H1 (cell line): ENCODE data around the gene SLC35F3. TPM values are rescaled to one million over a fixed set of nuclear protein-coding genes. Genes with fewer than 3 reads are reported as not detected.

Source experiments
- CTCF ChIA-PET: fragments of 300-600 bp; sonication (Branson Sonifier 250); formaldehyde crosslinking; loops from one replicate; lab custom pipeline; 2021; ENCODE audit not compliant: partially characterized antibody; lab: Charles Lee
- POLR2A ChIA-PET: fragments of 300-600 bp; sonication (Branson Sonifier 250); formaldehyde crosslinking; loops from one replicate; lab custom pipeline; 2021; ENCODE audit warnings: inconsistent platforms; ENCODE audit not compliant: partially characterized antibody; lab: Charles Lee
- DNase-seq, 2 experiments: peaks; one replicate each; pipeline versions ENCODE4 v3.0.0 to v3.0.0-alpha.2; 2010 to 2022; ENCODE audit warnings: low spot score in 2 of 2, low read depth in 1 of 2, mixed read lengths in 1 of 2
- FAIRE-seq: peaks from 2 replicates; lab custom pipeline; 2011; peaks lifted over from hg19 to GRCh38; lab: Jason Lieb, UNC
- H2AFZ ChIP-seq: 2 replicates; pipeline ENCODE4 v1.8.1; 2012; ENCODE audit warnings: low read length, inconsistent platforms
- H2AK5ac ChIP-seq: 2 replicates; pipeline ENCODE4 v1.6.1; 2013; ENCODE audit warnings: low read depth, low read length
- H2BK120ac ChIP-seq: replicated peaks from 2 replicates; pipeline ENCODE3; 2013; ENCODE audit warnings: low read depth, low read length, inconsistent platforms
- H2BK12ac ChIP-seq: 2 replicates; pipeline ENCODE4 v1.6.1; 2013; ENCODE audit warnings: low read depth, low read length
- H2BK15ac ChIP-seq: 2 replicates; pipeline ENCODE4 v1.6.1; 2013; ENCODE audit warnings: low read length
- H2BK20ac ChIP-seq: 2 replicates; pipeline ENCODE4 v1.6.1; 2013; ENCODE audit warnings: low read length
- H2BK5ac ChIP-seq: 2 replicates; pipeline ENCODE4 v1.6.1; 2013; ENCODE audit warnings: low read depth, low read length
- H3K14ac ChIP-seq: 2 replicates; pipeline ENCODE4 v1.6.1; 2013; ENCODE audit warnings: inconsistent platforms; ENCODE audit not compliant: insufficient read length
- H3K18ac ChIP-seq: 2 replicates; pipeline ENCODE4 v1.6.1; 2013; ENCODE audit warnings: low read length; ENCODE audit errors: extremely low read depth
- H3K23ac ChIP-seq: 2 replicates; pipeline ENCODE4 v1.6.1; 2013; ENCODE audit warnings: inconsistent platforms; ENCODE audit not compliant: insufficient read length
- H3K23me2 ChIP-seq: 2 replicates; pipeline ENCODE4 v1.6.1; 2013; ENCODE audit warnings: low read depth, low read length
- H3K27ac ChIP-seq: 2 replicates; pipeline ENCODE4 v1.6.1; 2011; ENCODE audit warnings: low read depth, low read length, inconsistent platforms
- H3K27me3 ChIP-seq, 4 experiments: replicated peaks in 1 of 4; 1 replicate in 1 of 4; 2 replicates in 3 of 4; pipeline versions ENCODE4 v1.6.1 to v1.8.1; 2011 to 2013; ENCODE audit warnings: low read length in 3 of 4, mild to moderate bottlenecking in 3 of 4, inconsistent platforms in 2 of 4, mixed read lengths in 2 of 4, moderate library complexity in 1 of 4; ENCODE audit not compliant: control insufficient read depth in 3 of 4, insufficient read depth in 3 of 4; ENCODE audit errors: extremely low read depth in 1 of 4
- H3K36me3 ChIP-seq, 4 experiments: 2 replicates each; pipeline versions ENCODE4 v1.6.1 to v1.8.1; 2011 to 2013; ENCODE audit warnings: mild to moderate bottlenecking in 4 of 4, low read length in 3 of 4, moderate library complexity in 2 of 4, control low read depth in 1 of 4, inconsistent platforms in 1 of 4; ENCODE audit not compliant: insufficient read depth in 4 of 4, control insufficient read depth in 2 of 4
- H3K4ac ChIP-seq: replicated peaks from 2 replicates; pipeline ENCODE3; 2013; ENCODE audit warnings: low read length, low read depth, mixed read lengths, inconsistent platforms; ENCODE audit not compliant: insufficient read length
- H3K4me1 ChIP-seq, 4 experiments: replicated peaks in 1 of 4; 1 replicate in 1 of 4; 2 replicates in 3 of 4; pipeline versions ENCODE4 v1.6.1 to v1.8.1; 2011 to 2013; ENCODE audit warnings: low read length in 3 of 4, inconsistent platforms in 2 of 4, mixed read lengths in 1 of 4; ENCODE audit not compliant: insufficient read depth in 4 of 4, control insufficient read depth in 3 of 4
- H3K4me2 ChIP-seq, 2 experiments: 2 replicates each; pipeline versions ENCODE4 v1.6.1 to v1.8.1; 2011 to 2013; ENCODE audit warnings: low read depth in 2 of 2, low read length in 2 of 2, control low read depth in 1 of 2, inconsistent platforms in 1 of 2, mild to moderate bottlenecking in 1 of 2; ENCODE audit not compliant: insufficient read depth in 1 of 2
- H3K4me3 ChIP-seq, 4 experiments: fragments of 200-600, 300-600 bp in 1 of 4; sonication (generic), shearing (Covaris generic), sonication (Bioruptor Twin) in 1 of 4; 2 replicates each; pipeline versions ENCODE4 v1.5.1 to v1.8.1; 2011 to 2016; ENCODE audit warnings: low read length in 4 of 4, low read depth in 3 of 4, control low read depth in 2 of 4, inconsistent platforms in 2 of 4, mild to moderate bottlenecking in 2 of 4, mixed read lengths in 1 of 4, moderate library complexity in 1 of 4; ENCODE audit not compliant: insufficient read depth in 2 of 4; ENCODE audit errors: extremely low read depth in 1 of 4
- H3K56ac ChIP-seq: replicated peaks from 2 replicates; pipeline ENCODE3; 2013; ENCODE audit warnings: low read depth, mild to moderate bottlenecking, mixed read lengths, low read length, inconsistent platforms; ENCODE audit not compliant: insufficient read length
- H3K79me1 ChIP-seq: 2 replicates; pipeline ENCODE4 v1.6.1; 2013; ENCODE audit warnings: low read depth, low read length, control low read depth
- H3K79me2 ChIP-seq, 2 experiments: 2 replicates each; pipeline versions ENCODE4 v1.6.1 to v1.8.1; 2012 to 2013; ENCODE audit warnings: low read length in 2 of 2, mild to moderate bottlenecking in 2 of 2, inconsistent platforms in 1 of 2; ENCODE audit not compliant: insufficient read depth in 2 of 2, control insufficient read depth in 1 of 2
- H3K9ac ChIP-seq, 4 experiments: replicated peaks in 1 of 4; 1 replicate in 1 of 4; 2 replicates in 3 of 4; pipeline versions ENCODE4 v1.6.1 to v1.8.1; 2011 to 2013; ENCODE audit warnings: low read depth in 3 of 4, low read length in 3 of 4, control low read depth in 2 of 4, mild to moderate bottlenecking in 2 of 4, moderate library complexity in 2 of 4, inconsistent platforms in 1 of 4; ENCODE audit errors: extremely low read depth in 1 of 4
- H3K9me3 ChIP-seq, 2 experiments: 2 replicates each; pipeline versions ENCODE4 v1.6.1 to v1.8.1; 2012 to 2013; ENCODE audit warnings: mild to moderate bottlenecking in 2 of 2, moderate library complexity in 2 of 2, control low read depth in 1 of 2, inconsistent platforms in 1 of 2, low read depth in 1 of 2, low read length in 1 of 2, mixed read lengths in 1 of 2; ENCODE audit not compliant: insufficient read depth in 2 of 2
- H4K20me1 ChIP-seq, 2 experiments: replicated peaks in 1 of 2; 2 replicates each; pipeline versions ENCODE3 to v1.8.1; 2011 to 2013; ENCODE audit warnings: inconsistent platforms in 2 of 2, low read length in 2 of 2, mild to moderate bottlenecking in 1 of 2; ENCODE audit not compliant: insufficient read depth in 2 of 2, control insufficient read depth in 1 of 2
- H4K5ac ChIP-seq: 2 replicates; pipeline ENCODE4 v1.6.1; 2013; ENCODE audit warnings: low read length, low read depth, mixed read lengths, inconsistent platforms; ENCODE audit not compliant: insufficient read length
- H4K8ac ChIP-seq: 2 replicates; pipeline ENCODE4 v1.8.0; 2013; ENCODE audit warnings: mild to moderate bottlenecking, moderate library complexity, low read length, inconsistent platforms; ENCODE audit not compliant: insufficient read depth; ENCODE audit errors: extremely low read depth
- H4K91ac ChIP-seq: replicated peaks from 2 replicates; pipeline ENCODE3; 2013; ENCODE audit warnings: low read length, mixed read lengths, inconsistent platforms; ENCODE audit not compliant: insufficient read length
- ASH2L ChIP-seq: fragments of 200-600, 300-600 bp; sonication (generic); IDR thresholded peaks from one replicate; pipeline ENCODE4 v1.7.1; 2017; ENCODE audit warnings: low read length
- BCL11A ChIP-seq, 2 experiments: IDR thresholded peaks; one replicate each; pipeline ENCODE4 v1.6.1; 2011; ENCODE audit warnings: low read depth in 2 of 2, low read length in 2 of 2, mild to moderate bottlenecking in 2 of 2
- BRCA1 ChIP-seq: IDR thresholded peaks from 2 replicates; pipeline ENCODE4 v1.6.1; 2012; ENCODE audit warnings: low read depth, low read length, improper control_type of control experiment
- CHD1 ChIP-seq: IDR thresholded peaks from 2 replicates; pipeline ENCODE4 v1.6.1; 2012; ENCODE audit warnings: low read depth, low read length, improper control_type of control experiment
- CREB1 ChIP-seq: IDR thresholded peaks from 2 replicates; pipeline ENCODE4 v1.6.1; 2012; ENCODE audit warnings: inconsistent platforms
- EZH2 ChIP-seq: fragments of 200-600 bp; sonication (generic); IDR thresholded peaks from 2 replicates; pipeline ENCODE4 v1.7.1; 2012; ENCODE audit warnings: low read depth, mild to moderate bottlenecking, moderate library complexity, low read length, inconsistent platforms; ENCODE audit not compliant: severe bottlenecking
- FOSL1 ChIP-seq: IDR thresholded peaks from 2 replicates; pipeline ENCODE4 v1.6.1; 2011; ENCODE audit warnings: mild to moderate bottlenecking, low read depth, low read length, moderate library complexity; ENCODE audit not compliant: insufficient read depth
- GTF2F1 ChIP-seq: IDR thresholded peaks from 2 replicates; pipeline ENCODE4 v1.6.1; 2012; ENCODE audit warnings: low read depth, low read length, improper control_type of control experiment, borderline replicate concordance
- KDM4A ChIP-seq: IDR thresholded peaks from one replicate; pipeline ENCODE4 v1.7.1; 2012; ENCODE audit warnings: low read depth, mild to moderate bottlenecking, moderate library complexity, low read length, inconsistent platforms; ENCODE audit not compliant: severe bottlenecking
- KDM5A ChIP-seq: fragments of 200-600 bp; IDR thresholded peaks from 2 replicates; pipeline ENCODE4 v1.7.1; 2012; ENCODE audit warnings: mild to moderate bottlenecking, low read length, inconsistent platforms, mixed read lengths
- NANOG ChIP-seq: IDR thresholded peaks from 2 replicates; pipeline ENCODE4 v1.6.1; 2011; ENCODE audit warnings: low read length, low read depth, mild to moderate bottlenecking, inconsistent platforms; ENCODE audit not compliant: insufficient read depth, poor library complexity, severe bottlenecking
- PHF8 ChIP-seq: fragments of 200-600 bp; sonication (generic); conservative IDR thresholded peaks from 2 replicates; pipeline ENCODE4 v1.7.1; 2012; ENCODE audit warnings: low read depth, mild to moderate bottlenecking, inconsistent platforms, low read length, moderate library complexity
- POLR2A ChIP-seq, 2 experiments: IDR thresholded peaks; 1 replicate in 1 of 2; 2 replicates in 1 of 2; pipeline ENCODE4 v1.6.1; 2011; ENCODE audit warnings: low read depth in 2 of 2, low read length in 2 of 2, mild to moderate bottlenecking in 2 of 2; ENCODE audit errors: control extremely low read depth in 1 of 2
- USF2 ChIP-seq: IDR thresholded peaks from 2 replicates; pipeline ENCODE4 v1.6.1; 2011; ENCODE audit warnings: low read length, improper control_type of control experiment
- WGBS, 2 experiments: shearing (Covaris generic) in 1 of 2; methylation state at CpG; one replicate each; pipeline versions ENCODE4 v1.1.6 to v1.1.7; 2013 to 2015; ENCODE audit warnings: low lambda C conversion rate in 2 of 2, mixed read lengths in 2 of 2, inconsistent platforms in 1 of 2, low coverage in 1 of 2, missing lambda C conversion rate in 1 of 2; ENCODE audit not compliant: insufficient replicate concordance in 2 of 2, insufficient coverage in 1 of 2, insufficient read length in 1 of 2; ENCODE audit errors: extremely low coverage in 1 of 2, missing lambda C conversion rate in 1 of 2; 5-methylcytosine and 5-hydroxymethylcytosine counted together
- polyA plus RNA-seq, 7 experiments: library from polyadenylated mRNA; depleted of rRNA in 3 of 7; stranded (reverse) in 5 of 7; unstranded in 2 of 7; fragments of >200 nt in 5 of 7; fragments of 200-250 nt in 2 of 7; gene quantifications; 1 replicate in 5 of 7; 2 replicates in 1 of 7; 4 replicates in 1 of 7; pipeline versions ENCODE4 v1.2.1 to v1.2.3, GENCODE V29; 2011 to 2013; ENCODE audit warnings: missing spikeins in 2 of 7, mixed read lengths in 2 of 7
- total RNA-seq: library from RNA; stranded (reverse); fragmentation: NEBNext Ultra II Directional; extraction: Animal tissue kit (Norgen Biotek cat#: 25700); gene quantifications from 2 replicates; pipeline ENCODE4 v1.2.1, GENCODE V29; 2021

Gene SLC35F3
- total and polyA plus RNA-seq, 2 of the 8 experiments (the other 6 are each of a cell fraction or from before 2014, with no cell fraction given), result 0.78 to 1.2 TPM

GRCh38 chr1:234079896-234080295 lies 175.4 kb downstream of the SLC35F3 start:
- H2BK15ac ChIP-seq, result no peak overlapping the region
- no peak overlapping the region for H2BK12ac ChIP-seq
- no peak overlapping the region for H3K14ac ChIP-seq
- H3K56ac ChIP-seq, result no peak overlapping the region
- H3K79me1 ChIP-seq, result no peaks in the 10 kb centered on the region
- no peaks in the 10 kb centered on the region for H4K20me1 ChIP-seq
- H3K4me2 ChIP-seq, result no peak overlapping the region
- 59% methylated on average over 3 of the region's 3 CpGs; no CpG with 5 or more reads in 1 of the 2 experiments for WGBS, 2 experiments
- no peaks in the 10 kb centered on the region for H3K23me2 ChIP-seq
- no peak overlapping the region for H4K91ac ChIP-seq
- no peaks in the 10 kb centered on the region for H3K79me2 ChIP-seq
- no peaks in the 10 kb centered on the region for H3K27me3 ChIP-seq
- no peaks in the 10 kb centered on the region; a peak in 1 of 7 replicates for H3K4me1 ChIP-seq
- H3K27ac ChIP-seq, result no peak overlapping the region
- H3K4me3 ChIP-seq, result no peak overlapping the region
- TF ChIP-seq USF2, result no peak
- no peak for TF ChIP-seq CREB1
- no peak for TF ChIP-seq NANOG
- no peak for TF ChIP-seq BCL11A (IDR thresholded peaks at IDR 0.05; ENCODE audit: low read depth in 2 of 2, low read length in 2 of 2)
- TF ChIP-seq GTF2F1, result no peak
- TF ChIP-seq KDM4A, result no peak
- TF ChIP-seq FOSL1, result no peak
- TF ChIP-seq PHF8, result no peak
- no peak for TF ChIP-seq ASH2L
- TF ChIP-seq KDM5A, result no peak
- no peak for TF ChIP-seq BRCA1
- TF ChIP-seq POLR2A (IDR thresholded peaks at IDR 0.05; ENCODE audit: control extremely low read depth in 1 of 2, low read depth in 2 of 2, low read length in 2 of 2), result no peak
- TF ChIP-seq CHD1, result no peak
- TF ChIP-seq EZH2, result no peak
- TF ChIP-seq, all 59 proteins: peak for 0
- POLR2A ChIA-PET, result no interaction called here
- H2AFZ ChIP-seq, result no peak overlapping the region
- H3K23ac ChIP-seq, result no peak overlapping the region
- no peaks in the 10 kb centered on the region for H3K9me3 ChIP-seq
- H3K9ac ChIP-seq, result no peak overlapping the region; a peak in 1 of 7 replicates
- FAIRE-seq, result no peak
- DNase-seq, result no peak
- H4K5ac ChIP-seq, result no peak overlapping the region
- no peak overlapping the region for H3K18ac ChIP-seq
- no peak overlapping the region for H4K8ac ChIP-seq
- H2BK120ac ChIP-seq, result no peak overlapping the region
- H2BK5ac ChIP-seq, result no peak overlapping the region
- H2BK20ac ChIP-seq, result no peak overlapping the region
- H3K36me3 ChIP-seq, result no peaks in the 10 kb centered on the region
- no peak overlapping the region for H3K4ac ChIP-seq
- CTCF ChIA-PET, result interaction anchor here (1.7 kb wide), 1 partner anchor 9 kb away, joined by 4 read pairs; no protein-coding TSS in a partner anchor
- H2AK5ac ChIP-seq, result no peak overlapping the region
